ENCODE results near the gene VAT1. TPM values are rescaled to one million over a fixed set of nuclear protein-coding genes. Genes with fewer than 3 reads are reported as not detected.
"Not testable (repeated sequence)": the region's sequence is repeated elsewhere in the genome, so short reads cannot be mapped to it uniquely, and the experiment has no call there.

VAT1 gene
- 59.9 TPM for polyA plus RNA-seq (ENCODE audit: insufficient read length)

DNA sequence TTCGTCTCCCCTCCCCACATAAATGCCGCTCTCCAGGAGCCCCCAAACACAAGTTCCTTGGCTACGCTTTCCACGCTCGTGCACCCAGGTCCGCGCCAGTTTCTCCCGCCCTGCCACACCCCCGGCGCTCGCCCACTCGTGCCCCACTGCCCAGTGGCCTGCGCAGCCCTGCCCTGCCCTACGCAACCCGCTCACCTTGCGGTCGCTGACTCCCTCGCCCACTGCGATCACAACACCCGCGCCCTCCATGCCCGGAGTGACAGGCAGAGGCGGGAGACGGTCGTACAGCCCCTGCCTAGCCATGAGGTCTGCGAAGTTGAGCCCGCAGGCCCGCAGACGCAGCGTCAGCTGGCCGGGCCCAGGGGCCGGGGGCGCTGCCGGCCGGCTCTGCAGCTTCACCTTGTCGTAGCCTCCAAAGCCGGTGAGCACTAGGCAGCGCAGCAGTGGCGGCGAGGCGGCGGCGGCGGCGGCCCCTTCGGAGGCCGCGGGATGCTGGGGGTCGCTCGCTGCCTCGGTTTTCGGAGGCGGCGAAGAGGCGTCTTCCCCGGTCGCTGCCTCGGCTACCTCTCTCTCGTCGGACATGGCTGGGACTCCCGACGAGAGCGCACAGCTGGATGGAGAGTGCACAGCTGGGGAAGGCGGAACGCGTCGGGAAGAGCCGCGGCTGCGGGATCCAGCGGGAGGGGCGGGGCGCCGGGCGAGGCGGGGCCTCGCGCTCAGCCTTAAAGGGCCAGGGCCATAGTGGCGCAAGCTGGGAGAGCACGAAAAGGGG lies at the start of gene VAT1:
Gene VAT1 (minus strand): TSS at position 645 of the 772 bp plus-strand sequence. CDS start 63 bp downstream, at position 582.
- no peak for DNase-seq (ENCODE audit: low read depth)

DNA sequence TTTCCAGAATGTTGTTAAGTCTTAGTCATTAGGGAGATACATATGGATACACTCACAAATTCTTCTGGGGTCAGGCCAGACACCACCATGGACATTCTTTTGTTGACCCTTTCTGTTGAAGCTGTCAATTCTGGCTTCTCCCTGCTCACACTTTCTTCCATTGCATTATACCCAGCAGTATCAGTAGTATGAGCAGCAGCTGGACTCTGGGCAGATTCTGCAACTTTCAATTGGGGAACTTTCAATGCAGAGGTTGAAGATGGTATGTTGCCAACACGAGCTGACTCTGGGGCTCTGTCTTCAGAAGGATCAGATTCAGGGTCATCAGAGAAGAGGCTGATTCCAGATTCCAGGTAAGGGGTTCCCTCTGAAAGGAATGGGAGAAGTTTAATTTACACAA lies 48.7 kb upstream of the VAT1 start:
- DNase-seq (ENCODE audit: low read depth), result no peak

DNA sequence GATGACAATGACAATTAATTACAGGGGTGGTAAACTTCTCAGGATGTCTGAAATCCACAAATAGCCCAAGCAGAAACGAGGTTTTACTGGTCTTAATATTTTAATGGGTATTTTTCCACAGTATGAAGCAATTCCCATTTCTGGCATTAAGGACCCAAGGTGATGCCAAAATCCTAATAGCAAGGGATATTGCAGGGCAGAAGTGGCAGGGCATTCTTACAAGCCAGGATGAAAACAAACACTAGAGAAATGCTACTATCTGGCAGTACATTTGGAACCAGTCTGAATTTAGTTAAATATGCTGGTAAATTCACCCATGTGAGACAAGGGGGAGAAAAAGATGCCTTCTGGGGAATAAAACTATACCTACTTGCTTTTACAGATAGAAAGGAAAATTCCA lies 48.1 kb upstream of the VAT1 start:
- no peak for DNase-seq (ENCODE audit: low read depth)

DNA sequence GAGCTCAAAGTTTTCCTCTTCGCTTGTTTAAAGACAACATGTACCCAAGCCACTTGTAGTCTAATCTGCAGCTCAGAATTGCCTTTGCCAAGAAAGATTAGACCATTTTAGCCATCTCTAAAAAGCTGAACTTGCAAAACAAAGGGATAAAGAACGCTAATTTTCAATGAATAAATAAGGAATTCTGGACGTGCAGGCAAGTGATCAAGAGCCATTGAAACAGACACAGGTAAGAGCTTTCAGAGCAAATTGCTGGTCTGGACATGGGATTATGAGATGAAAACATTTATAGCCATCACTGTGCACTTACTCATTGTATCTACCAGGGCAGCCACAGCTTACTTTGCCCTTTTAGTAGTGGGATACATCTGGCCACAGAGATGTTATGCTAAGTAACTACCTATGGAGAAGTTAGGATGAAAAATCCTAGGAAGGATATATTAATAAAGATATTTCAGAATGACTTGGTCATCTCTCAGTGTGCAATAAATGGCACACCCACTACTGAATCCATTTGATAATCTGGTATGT lies 47.2 kb upstream of the VAT1 start:
- DNase-seq (ENCODE audit: low read depth), result no peak

DNA sequence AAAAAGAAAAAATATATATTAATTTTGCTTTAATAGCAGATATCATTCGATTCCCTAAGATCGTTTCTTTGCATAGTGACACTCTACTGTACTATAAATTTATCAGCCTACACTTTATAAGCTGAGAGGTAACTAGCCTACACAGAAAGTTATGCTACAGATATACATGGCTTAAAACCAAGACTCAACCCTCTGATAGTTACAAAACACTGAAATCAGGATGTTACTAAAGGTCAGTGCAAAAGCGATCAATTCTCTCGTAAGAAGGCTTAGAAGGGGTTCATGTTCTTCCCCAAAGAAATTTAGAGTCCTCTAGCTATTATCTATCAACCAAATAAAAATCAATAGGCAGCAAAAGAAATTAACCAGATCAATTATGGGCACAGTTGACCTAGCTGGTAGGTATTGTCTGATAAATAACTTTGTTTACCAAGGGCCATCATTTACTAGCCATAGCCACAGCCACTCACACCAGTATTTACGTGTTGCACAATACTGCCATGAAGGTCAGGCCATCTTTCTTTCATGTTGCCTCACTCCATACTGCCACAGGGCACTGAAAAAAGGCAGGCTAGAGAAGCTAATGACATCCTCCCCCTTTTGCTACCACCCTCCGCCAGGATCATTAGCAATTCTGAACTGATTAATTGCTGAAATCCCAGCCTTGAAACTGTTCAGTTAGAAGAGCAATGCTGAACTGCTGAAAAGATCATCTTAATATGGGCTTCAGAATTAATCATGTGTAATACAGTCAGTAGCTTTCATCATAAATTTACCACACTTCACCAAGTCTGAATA lies 46.6 kb upstream of the VAT1 start:
- DNase-seq (ENCODE audit: low read depth), result no peak

DNA sequence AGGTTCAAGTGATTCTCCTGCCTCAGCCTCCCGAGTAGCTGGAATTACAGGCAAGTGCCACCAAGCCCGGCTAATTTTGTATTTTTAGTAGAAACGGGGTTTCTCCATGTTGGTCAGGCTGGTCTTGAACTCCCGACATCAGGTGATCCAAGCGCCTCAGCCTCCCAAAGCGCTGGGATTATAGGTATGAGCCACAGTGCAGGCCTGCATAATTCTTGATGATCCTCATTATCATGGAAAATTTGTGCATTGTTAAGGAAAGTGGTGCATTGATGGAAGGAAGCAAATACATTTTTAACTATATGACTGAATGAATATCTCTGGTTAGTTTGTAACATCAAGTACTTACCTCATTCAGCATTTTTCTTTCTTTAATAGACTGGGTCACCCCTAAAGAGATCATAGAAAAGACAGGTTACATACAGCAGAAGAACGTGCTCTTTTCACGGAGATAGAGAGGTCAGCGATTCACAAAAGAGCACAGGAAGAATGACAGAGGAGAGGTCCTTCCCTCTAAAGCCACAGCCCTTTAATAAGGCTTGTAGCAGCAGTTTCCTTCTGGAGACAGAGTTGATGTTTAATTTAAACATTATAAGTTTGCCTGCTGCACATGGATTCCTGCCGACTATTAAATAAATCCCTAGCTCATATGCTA lies 40.9 kb upstream of the VAT1 start:
- DNase-seq (ENCODE audit: low read depth), result no peak

DNA sequence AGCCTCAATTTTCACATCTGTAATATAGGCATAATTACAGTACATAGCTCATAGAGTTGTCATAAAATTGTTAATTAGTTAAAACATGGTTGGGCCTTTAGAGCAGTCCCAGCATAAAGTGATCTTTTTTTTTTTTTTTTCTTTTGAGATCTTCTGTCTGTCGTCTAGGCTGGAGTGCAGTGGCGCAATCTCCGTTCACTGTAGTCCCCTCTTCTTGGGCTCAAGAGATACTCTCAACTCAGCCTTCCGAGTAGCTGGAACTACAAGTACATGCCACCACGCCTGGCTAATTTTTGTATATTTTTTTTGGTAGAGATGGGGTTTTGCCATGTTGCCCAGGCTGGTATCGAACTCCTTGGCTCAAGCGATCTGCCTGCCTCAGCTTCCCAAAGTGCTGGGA lies 33.9 kb upstream of the VAT1 start:
- no peak for DNase-seq (ENCODE audit: low read depth)

DNA sequence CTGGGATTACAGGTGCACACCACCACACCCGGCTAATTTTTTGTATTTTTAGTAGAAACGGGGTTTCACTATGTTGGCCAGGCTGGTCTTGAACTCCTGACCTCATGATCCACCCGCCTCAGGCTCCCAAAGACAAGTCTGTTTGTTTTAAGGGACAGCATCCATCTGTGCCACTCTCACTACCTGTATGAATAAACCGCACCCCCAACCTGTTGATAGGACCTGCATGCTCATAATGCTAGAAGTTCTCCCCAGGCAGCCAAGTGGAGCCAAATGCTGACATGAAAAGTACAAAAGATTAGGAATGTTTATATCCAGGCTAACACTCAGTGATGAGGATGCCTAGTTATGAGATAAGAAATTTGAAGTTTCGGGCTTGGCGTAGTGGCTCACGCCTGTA lies 30.8 kb upstream of the VAT1 start:
- DNase-seq (ENCODE audit: low read depth), result not testable (repeated sequence)

DNA sequence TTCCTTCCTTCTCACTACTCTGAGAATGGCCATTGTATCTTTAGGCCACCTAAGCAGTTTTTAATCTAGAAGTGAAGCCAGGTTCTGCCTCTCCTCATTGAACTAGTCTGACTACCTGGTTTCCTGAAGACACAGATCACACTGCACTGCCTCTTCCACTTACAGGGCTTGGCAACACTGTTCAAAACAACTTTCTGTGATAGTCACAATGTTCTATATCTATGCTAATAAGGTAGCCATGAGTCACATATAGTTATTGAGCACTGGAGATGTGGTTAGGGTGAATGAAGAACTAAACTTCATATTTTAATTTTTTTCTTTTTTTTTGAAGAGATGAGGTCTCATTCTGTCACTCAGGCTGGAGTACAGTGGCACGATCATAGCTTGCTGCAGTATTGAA lies 29.8 kb upstream of the VAT1 start:
- DNase-seq (ENCODE audit: low read depth), result no peak

DNA sequence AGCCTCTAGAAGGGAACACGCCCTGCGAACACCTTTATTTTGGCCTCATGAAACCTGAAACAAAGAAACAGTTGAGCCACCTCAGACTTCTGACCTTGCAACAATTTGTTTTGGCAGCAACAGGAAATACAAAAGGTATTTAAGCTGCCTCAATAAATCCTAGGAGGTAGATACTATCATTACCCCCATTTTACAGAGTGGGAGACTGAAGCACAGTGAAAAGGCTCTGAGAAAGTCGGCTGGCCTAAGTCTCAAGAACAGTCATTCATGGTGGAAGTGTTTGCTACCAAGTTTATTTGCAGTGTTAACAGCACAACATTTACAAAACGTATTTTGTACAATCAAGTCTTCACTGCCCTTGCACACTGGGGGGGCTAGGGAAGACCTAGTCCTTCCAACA lies 21.8 kb upstream of the VAT1 start:
- no peak for DNase-seq (ENCODE audit: low read depth)

DNA sequence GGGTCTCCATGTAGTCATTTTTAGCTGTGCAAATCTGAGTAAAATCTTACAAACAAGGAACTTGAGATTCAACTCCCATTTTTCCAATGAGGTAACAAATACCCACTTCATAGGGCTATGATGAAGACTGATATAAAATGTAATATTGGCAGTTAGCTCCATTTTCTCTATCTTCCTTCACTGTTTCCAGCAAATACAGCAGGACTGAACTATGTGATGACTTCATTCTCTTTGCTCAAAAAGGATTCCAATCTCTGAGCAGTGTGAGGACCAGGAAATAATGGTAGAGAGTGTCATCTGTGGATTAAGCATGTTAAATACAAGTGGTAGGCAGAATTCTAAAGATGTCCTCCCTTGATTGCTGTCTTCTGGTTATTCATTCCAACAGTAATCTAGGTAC lies 21.1 kb upstream of the VAT1 start:
- no peak for DNase-seq (ENCODE audit: low read depth)

DNA sequence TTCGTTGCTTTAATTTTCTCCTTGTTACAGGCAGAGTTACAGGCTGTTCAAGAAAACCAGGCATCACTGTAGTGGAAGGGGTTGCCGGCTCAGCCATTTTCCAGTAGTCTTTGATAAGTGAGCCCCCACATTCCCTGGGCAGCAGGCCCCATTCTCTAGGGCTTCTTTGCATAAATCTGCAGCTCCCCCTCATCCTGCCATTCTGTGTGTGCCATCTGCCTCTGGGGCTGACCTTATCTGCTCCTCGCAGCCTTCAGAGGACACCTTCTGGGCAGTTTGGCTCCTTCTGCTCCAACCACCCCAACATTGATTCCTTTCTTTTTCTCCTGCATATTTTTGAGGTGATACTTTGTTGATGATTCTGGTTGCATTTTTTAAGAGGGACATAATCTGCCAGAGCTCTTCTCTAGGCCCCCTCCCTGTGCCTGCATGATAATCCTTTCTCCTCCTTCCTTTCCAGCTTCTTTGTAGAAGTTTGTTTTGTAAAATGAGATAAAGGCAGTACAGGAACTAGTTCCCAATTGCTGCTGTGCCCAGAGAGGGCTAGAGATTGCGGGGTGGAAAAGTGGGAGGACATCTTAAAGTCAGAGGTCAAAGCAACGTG lies 19.9 kb upstream of the VAT1 start:
- DNase-seq (ENCODE audit: low read depth), result no peak

DNA sequence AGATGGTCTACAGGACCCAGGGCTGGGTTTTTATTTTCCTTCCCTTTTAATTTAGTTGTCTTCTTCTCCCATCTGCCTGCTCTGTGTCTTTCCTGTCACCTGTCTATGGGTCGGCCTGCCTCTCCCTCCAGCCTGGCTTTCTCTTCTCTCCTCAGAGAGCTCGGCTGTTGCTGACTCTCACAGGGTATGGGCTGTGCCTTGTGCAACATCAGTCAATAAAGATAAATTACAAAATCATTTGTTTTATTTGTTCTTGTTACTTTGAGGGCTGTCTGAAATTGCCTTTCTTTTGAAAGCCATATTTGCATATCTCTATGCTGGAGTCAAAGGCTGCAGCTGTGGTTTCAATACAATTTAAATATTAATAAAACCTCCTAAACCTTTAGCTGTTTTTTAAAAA lies 18.5 kb upstream of the VAT1 start:
- no peak for DNase-seq (ENCODE audit: low read depth)

DNA sequence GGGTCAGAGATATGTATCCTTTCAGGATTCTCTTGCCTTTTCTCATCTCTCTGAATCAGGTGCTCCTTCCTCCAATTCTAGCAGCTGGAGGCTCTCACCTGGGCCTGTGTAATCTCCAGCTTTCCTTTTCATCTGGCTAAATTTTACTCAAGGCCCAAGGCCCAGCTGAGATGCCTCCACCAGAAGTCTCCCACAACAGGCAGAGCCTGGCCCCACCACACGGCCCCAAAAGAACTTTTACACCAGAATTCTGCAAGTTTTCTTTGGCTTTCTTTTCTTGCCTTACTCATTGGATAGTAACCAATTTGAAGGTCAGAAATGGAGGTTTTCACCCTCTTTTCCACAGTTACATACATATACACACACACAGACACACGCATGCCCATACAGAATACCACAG lies 17.5 kb upstream of the VAT1 start:
- DNase-seq (ENCODE audit: low read depth), result no peak

DNA sequence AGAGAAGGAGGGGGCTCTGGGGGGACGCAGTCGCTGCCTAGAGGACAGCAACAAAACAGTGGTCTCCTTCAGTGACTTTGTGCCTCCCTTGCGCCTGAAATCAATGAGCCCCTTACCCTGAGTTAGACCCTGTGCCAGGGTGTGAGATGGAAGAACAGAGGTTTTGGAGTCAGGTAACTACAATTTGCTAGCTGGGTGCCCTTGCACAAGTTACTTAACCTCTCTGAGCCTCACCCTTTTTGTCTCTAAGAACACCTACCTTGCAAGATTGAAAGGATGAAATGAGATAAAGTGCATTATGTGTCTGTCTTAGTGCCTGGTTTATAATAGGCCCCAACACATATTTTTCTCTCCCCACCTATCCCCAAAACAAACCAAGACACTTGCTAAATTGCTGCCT lies 12.7 kb upstream of the VAT1 start:
- no peak for DNase-seq (ENCODE audit: low read depth)

DNA sequence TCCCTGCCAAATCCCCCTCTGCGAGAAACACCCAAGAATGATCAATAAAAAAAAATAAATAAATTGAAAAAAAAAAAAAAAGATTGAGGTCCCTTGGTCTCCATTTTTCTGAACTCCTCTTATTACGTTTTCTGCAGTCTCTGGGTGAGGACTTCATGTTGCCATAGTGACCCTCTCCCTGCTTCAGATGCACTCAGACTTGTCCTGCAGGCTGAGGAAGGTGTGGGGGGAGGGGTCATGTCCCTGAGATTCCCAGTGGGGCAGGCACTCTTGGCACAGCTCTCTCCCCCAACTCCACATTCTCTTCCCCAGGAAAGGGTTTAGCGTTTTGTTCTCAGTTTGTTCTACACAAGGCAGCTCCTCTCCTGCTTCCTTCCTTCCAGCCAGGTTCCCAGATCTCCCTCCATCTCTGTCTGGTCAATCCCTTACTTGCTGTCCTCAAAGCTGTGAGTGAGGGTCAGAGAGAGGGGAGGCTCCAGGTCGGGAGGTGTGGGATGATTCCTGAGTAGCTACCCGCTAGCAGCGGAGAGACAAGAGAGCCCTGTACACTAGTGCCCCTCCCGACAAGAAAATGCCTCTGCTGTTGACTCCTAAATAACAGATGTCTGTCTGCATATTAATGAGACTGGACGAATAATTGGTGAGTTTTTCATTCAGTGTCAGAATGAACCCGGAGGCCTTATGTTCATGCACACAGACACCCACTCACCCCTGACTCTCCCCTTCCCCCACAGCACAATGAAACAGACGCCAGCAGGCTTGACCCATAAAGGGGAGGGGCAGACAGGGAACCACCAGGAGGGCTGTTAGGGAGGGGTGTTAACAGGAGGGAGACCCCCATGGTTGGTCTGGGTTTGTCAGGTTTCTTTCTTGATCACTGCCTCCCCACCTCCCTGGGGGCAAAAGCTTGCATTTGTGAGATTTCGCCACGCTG lies 12.0 kb upstream of the VAT1 start:
- DNase-seq (ENCODE audit: low read depth), result no peak

DNA sequence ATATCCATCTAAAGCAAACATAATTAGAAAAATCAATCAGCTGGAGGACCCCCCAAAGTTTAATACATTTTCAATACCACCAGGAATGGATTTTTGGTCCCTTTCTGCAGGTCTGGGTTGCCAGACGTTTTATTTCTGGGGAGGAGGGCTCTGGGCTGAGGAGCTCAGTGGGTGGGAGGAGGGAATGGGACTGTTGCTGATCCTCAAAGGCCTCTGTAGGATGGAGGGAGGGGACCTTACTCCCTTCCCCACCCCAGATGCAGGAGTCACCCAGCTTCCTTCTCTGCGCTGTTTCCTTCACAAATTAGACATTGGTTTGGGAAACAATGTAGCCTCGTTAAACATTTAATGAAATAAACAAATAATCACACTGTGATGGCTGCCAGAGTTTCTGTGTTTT lies 9.5 kb upstream of the VAT1 start:
- no peak for DNase-seq (ENCODE audit: low read depth)

DNA sequence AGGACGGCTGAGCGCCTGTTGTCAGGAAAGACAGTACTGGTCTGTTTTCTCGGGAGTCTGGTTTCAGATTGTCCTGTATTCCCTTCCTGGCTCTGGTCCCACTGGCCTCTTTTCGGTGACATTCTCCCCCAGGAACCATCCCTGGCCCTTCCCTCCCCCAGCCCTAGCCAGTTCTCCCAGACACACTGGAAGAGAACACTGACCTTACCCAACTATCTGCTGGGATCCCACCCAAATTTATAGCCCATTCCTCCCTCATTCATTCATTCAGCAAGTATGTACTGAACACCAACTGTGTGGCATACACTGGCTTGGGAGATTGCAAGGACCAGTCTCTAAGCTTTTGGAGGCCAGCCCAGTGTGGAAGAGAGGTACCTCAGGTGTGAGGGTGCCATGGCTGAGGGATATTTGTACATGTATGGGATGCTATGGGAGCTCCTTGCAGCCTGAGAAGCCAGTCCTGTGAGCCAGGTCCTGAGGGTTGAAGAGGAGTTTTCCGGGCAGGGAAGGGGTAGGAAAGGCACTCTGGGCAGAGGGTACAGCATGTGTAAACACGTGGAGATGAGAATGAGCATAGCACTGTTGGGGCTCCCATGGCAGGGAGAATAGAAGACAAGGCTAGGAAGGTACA lies 8.1 kb upstream of the VAT1 start:
- DNase-seq (ENCODE audit: low read depth), result no peak

DNA sequence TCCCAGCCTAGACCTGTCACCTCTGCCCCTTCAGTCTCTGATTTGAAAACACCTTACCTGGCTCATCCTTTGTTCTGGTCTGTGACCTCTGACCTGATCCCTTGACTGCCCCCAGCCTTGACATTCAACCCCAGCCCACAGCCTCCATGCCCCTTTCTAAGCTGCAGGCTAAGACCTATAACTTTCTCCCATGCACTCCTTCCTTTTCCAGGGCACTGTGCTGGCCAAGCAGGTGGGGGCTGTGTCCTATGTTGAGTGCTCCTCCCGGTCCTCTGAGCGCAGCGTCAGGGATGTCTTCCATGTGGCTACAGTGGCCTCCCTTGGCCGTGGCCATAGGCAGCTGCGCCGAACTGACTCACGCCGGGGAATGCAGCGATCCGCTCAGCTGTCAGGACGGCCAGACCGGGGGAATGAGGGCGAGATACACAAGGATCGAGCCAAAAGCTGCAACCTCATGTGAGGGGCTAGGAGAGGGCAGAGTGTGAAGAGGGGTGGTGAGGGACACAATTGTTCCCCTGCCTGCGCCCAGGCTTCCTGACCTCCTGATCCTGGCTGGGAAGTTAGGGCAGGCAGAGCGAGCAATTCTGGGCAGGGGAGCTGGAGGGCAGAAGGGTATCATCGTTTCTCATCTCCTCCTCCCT lies 6.2 kb upstream of the VAT1 start:
- no peak for DNase-seq (ENCODE audit: low read depth)

Data from forelimb muscle (tissue), 1 donor.